ENCODE measurements around the gene TRIM29.
A peak's percentile ranks its signal among the peaks of the same experiment; 100 is the strongest.

Gene TRIM29

GRCh38 chr11:120169981-120170698, 32.2 kb upstream of the TRIM29 start:
- H3K9me3 ChIP-seq (ENCODE audit: insufficient read depth, low read depth, low read length): no peaks in the 10 kb centered on the region; the same call in 1 of the 2 replicates
- H3K36me3 ChIP-seq (ENCODE audit: insufficient read depth, low read depth, low read length): no peaks in the 10 kb centered on the region
- H3K27ac ChIP-seq (ENCODE audit: low read length): no peak overlapping the region
- no peak overlapping the region for H3K9ac ChIP-seq (ENCODE audit: low read depth, low read length)
- H3K4me3 ChIP-seq (ENCODE audit: low read length): no peak overlapping the region
- peaks cover 91% of the 10 kb centered on the region for H3K27me3 ChIP-seq (ENCODE audit: insufficient read depth, low read length)
- H3K4me1 ChIP-seq (ENCODE audit: insufficient read depth, low read length): no peaks in the 10 kb centered on the region; the same call in 1 of the 2 replicates

- no peaks in the 10 kb centered on the region; the same call in 1 of the 2 replicates for H3K9me3 ChIP-seq (ENCODE audit: insufficient read depth, low read depth, low read length)
- H3K9ac ChIP-seq (ENCODE audit: low read depth, low read length): peak overlapping the region; percentile 66
- no peaks in the 10 kb centered on the region; the same call in 1 of the 2 replicates for H3K4me1 ChIP-seq (ENCODE audit: insufficient read depth, low read length)
- H3K36me3 ChIP-seq (ENCODE audit: insufficient read depth, low read depth, low read length): no peaks in the 10 kb centered on the region
- H3K4me3 ChIP-seq (ENCODE audit: low read length): peak overlapping the region; percentile 77
- H3K27ac ChIP-seq (ENCODE audit: low read length): no peak overlapping the region
- H3K27me3 ChIP-seq (ENCODE audit: insufficient read depth, low read length): peaks cover 82% of the 10 kb centered on the region
These were observed 31.2 kb upstream of the TRIM29 start for GRCh38 chr11:120168960-120169681.

DNA sequence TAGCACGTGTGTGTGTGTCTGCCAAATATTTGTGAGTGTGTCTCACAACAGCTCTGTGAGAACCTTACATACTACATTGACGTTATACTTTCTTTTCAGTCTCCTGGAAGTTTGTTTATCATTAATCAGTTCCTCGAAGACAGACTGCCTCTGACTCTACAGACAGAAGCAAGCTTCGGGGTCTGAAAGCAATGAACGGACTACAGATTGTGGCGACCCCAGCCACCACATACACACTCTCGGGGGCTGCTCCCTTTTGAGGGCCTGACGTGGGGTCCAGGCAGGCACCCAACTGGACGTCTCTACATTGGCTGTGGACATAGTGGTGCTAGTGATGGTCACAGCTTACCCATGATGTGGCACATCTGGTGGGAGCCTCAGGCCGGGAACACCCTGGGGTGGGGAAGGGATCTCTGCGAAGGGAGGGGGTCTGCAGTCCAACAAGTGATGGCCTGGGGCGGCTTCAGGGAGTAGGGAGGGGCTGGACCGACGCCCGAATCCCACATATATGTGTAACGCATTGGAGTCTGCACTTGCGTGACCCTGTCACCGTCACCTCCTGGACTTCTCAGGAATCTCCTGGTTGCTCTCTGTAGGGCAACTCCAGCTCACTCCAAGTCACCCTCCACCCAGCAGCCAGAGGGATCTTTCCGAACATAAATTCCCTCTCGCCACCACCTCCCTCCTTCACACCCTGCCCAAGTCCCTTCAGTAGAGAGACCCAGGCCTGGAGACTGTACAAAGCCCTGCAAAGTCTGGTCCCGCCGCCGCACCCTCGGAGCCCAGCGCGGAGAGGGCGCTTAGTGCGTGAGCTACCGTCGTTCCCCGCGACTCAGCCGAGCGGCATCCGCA, 30.4 kb upstream of the TRIM29 start:
- no peak overlapping the region for H3K27ac ChIP-seq (ENCODE audit: low read length)
- H3K4me3 ChIP-seq (ENCODE audit: low read length): peak overlapping the region; percentile 77
- H3K4me1 ChIP-seq (ENCODE audit: insufficient read depth, low read length): no peaks in the 10 kb centered on the region; the same call in 1 of the 2 replicates
- peak overlapping the region; percentile 66 for H3K9ac ChIP-seq (ENCODE audit: low read depth, low read length)
- no peaks in the 10 kb centered on the region; the same call in 1 of the 2 replicates for H3K9me3 ChIP-seq (ENCODE audit: insufficient read depth, low read depth, low read length)
- H3K36me3 ChIP-seq (ENCODE audit: insufficient read depth, low read depth, low read length): no peaks in the 10 kb centered on the region
- peaks cover 74% of the 10 kb centered on the region for H3K27me3 ChIP-seq (ENCODE audit: insufficient read depth, low read length)

DNA sequence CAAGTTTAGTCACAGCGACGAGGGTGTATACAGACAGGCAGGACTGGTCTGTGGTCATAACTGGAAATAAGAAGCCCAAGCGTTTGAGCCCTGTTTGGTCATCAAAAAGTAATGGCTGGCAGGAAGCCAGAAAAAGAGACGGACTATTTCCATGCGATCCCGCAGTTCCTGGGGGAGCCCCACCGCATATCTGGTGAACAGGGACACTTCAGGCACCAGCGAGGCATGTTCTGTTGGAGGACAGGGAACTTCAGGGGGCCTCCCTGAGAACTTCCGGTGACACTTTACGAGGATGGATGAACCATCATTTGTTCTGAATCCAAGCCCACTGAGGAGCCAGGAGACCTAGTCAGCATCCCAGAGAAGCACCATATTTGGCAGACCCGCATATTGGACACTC, 29.7 kb upstream of the TRIM29 start:
- H3K4me3 ChIP-seq (ENCODE audit: low read length): no peak overlapping the region
- H3K9me3 ChIP-seq (ENCODE audit: insufficient read depth, low read depth, low read length): no peaks in the 10 kb centered on the region; the same call in 1 of the 2 replicates
- H3K27ac ChIP-seq (ENCODE audit: low read length): no peak overlapping the region
- H3K4me1 ChIP-seq (ENCODE audit: insufficient read depth, low read length): no peaks in the 10 kb centered on the region; the same call in 1 of the 2 replicates
- H3K27me3 ChIP-seq (ENCODE audit: insufficient read depth, low read length): peaks cover 68% of the 10 kb centered on the region
- H3K9ac ChIP-seq (ENCODE audit: low read depth, low read length): no peak overlapping the region
- no peaks in the 10 kb centered on the region for H3K36me3 ChIP-seq (ENCODE audit: insufficient read depth, low read depth, low read length)

DNA sequence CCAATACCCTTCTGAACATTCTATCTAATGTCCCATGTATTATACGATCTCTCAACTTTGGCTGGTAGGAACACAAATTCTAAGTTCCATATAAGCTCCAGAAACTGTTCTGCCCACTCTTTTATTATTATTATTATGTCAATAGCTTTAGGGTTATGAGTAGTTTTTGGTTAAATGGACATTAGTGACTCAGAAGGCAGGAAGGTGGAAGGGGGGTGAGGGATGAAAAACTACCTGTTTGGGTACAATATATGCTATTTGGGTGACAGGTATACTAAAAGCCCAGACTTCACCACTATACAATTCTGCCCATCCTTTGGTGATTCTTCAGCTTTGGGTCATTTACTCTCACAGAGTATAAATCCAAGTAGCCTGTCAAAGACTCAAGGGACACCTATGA, 22.5 kb upstream of the TRIM29 start:
- Histone ChIP-seq H3K27ac (ENCODE audit: low read length) (no peak overlapping the region), H3K4me1 (ENCODE audit: insufficient read depth, low read length) (no peaks in the 10 kb centered on the region), H3K9me3 (ENCODE audit: insufficient read depth, low read depth, low read length) (peaks cover 8% of the 10 kb centered on the region), H3K4me3 (ENCODE audit: low read length) (no peak overlapping the region), H3K36me3 (ENCODE audit: insufficient read depth, low read depth, low read length) (no peaks in the 10 kb centered on the region), H3K9ac (ENCODE audit: low read depth, low read length) (no peak overlapping the region), H3K27me3 (ENCODE audit: insufficient read depth, low read length) (peaks cover 3% of the 10 kb centered on the region; the same call in 1 of the 2 replicates)

DNA sequence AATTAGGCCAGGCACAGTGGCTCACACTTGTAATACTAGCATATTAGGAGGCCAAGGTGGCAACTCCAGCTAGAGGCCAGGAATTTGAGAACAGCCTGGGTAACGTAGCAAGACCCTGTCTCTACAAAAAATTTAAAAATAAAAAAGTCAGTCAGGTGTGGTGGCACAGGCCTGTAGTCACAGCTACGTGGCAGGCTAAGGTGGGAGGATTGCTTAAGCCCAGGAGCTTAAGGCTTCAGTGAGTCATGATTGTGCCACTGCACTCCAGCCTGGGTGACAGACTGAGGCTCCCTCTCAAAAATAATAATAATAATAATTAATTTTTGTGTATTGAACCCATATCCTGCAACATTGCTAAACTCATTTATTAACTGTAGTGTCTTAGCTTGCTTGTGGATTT, 15.3 kb upstream of the TRIM29 start:
- Histone ChIP-seq H3K4me3 (ENCODE audit: low read length) (no peak overlapping the region), H3K9ac (ENCODE audit: low read depth, low read length) (no peak overlapping the region), H3K9me3 (ENCODE audit: insufficient read depth, low read depth, low read length) (no peaks in the 10 kb centered on the region; the same call in 1 of the 2 replicates), H3K36me3 (ENCODE audit: insufficient read depth, low read depth, low read length) (no peaks in the 10 kb centered on the region), H3K27ac (ENCODE audit: low read length) (no peak overlapping the region), H3K27me3 (ENCODE audit: insufficient read depth, low read length) (peaks cover 3% of the 10 kb centered on the region; the same call in 1 of the 2 replicates), H3K4me1 (ENCODE audit: insufficient read depth, low read length) (no peaks in the 10 kb centered on the region)

DNA sequence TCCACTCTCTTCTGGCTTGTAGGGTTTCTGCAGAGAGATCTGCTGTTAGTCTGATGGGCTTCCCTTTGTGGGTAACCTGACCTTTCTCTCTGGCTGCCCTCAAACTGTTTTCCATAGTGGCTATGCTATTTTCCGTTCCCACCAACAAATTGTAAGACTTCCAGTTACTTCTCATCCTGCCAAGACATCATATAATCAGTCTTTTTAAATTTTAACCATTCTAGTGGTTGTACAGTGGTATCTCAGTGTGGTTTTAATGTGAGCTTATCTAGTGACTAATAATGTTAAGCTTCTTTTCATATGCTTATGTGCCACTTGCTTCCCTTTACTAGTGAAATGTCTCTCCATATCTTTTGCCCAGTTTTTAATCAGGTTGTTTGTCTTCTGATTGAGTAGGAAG, 13.6 kb upstream of the TRIM29 start:
- Histone ChIP-seq H3K4me3 (ENCODE audit: low read length) (no peak overlapping the region), H3K9me3 (ENCODE audit: insufficient read depth, low read depth, low read length) (no peaks in the 10 kb centered on the region; the same call in 1 of the 2 replicates), H3K4me1 (ENCODE audit: insufficient read depth, low read length) (no peaks in the 10 kb centered on the region), H3K9ac (ENCODE audit: low read depth, low read length) (no peak overlapping the region), H3K36me3 (ENCODE audit: insufficient read depth, low read depth, low read length) (no peaks in the 10 kb centered on the region), H3K27me3 (ENCODE audit: insufficient read depth, low read length) (peaks cover 3% of the 10 kb centered on the region; the same call in 1 of the 2 replicates), H3K27ac (ENCODE audit: low read length) (no peak overlapping the region)

DNA sequence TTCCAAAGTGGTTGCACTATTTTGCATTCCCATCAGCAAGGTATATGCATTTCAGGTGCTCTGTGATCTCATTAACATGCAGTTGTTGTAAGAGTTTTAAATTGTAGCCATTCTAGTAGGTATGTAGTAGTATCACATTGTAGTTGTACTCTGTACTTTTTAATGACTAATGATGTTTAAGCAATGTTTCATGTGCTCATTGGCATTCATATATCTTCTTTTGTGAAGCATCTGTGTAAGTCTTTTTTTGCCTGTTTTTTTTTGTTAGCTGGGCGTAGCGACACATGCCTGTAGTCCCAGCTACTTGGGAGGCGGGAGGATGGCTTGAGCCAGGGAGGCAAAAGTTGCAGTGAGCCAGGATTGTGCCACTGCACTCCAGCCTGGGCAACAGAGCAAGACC, 11.3 kb upstream of the TRIM29 start:
- Histone ChIP-seq H3K27me3 (ENCODE audit: insufficient read depth, low read length) (peaks cover 11% of the 10 kb centered on the region), H3K4me3 (ENCODE audit: low read length) (no peak overlapping the region), H3K9me3 (ENCODE audit: insufficient read depth, low read depth, low read length) (no peaks in the 10 kb centered on the region), H3K27ac (ENCODE audit: low read length) (no peak overlapping the region), H3K4me1 (ENCODE audit: insufficient read depth, low read length) (no peaks in the 10 kb centered on the region), H3K36me3 (ENCODE audit: insufficient read depth, low read depth, low read length) (no peaks in the 10 kb centered on the region), H3K9ac (ENCODE audit: low read depth, low read length) (no peak overlapping the region)

- peaks cover 16% of the 10 kb centered on the region for H3K27me3 ChIP-seq (ENCODE audit: insufficient read depth, low read length)
- no peak overlapping the region for H3K27ac ChIP-seq (ENCODE audit: low read length)
- no peak overlapping the region for H3K9ac ChIP-seq (ENCODE audit: low read depth, low read length)
- H3K36me3 ChIP-seq (ENCODE audit: insufficient read depth, low read depth, low read length): no peaks in the 10 kb centered on the region
- H3K4me1 ChIP-seq (ENCODE audit: insufficient read depth, low read length): no peaks in the 10 kb centered on the region
- H3K4me3 ChIP-seq (ENCODE audit: low read length): no peak overlapping the region
- no peaks in the 10 kb centered on the region for H3K9me3 ChIP-seq (ENCODE audit: insufficient read depth, low read depth, low read length)
These were observed 10.0 kb upstream of the TRIM29 start for GRCh38 chr11:120147950-120148270.

GRCh38 chr11:120147094-120147949, 9.4 kb upstream of the TRIM29 start:
- Histone ChIP-seq H3K27ac (ENCODE audit: low read length) (no peak overlapping the region), H3K27me3 (ENCODE audit: insufficient read depth, low read length) (peaks cover 16% of the 10 kb centered on the region), H3K9ac (ENCODE audit: low read depth, low read length) (no peak overlapping the region), H3K4me3 (ENCODE audit: low read length) (no peak overlapping the region), H3K9me3 (ENCODE audit: insufficient read depth, low read depth, low read length) (no peaks in the 10 kb centered on the region), H3K36me3 (ENCODE audit: insufficient read depth, low read depth, low read length) (no peaks in the 10 kb centered on the region), H3K4me1 (ENCODE audit: insufficient read depth, low read length) (no peaks in the 10 kb centered on the region)

Measured in iPS-20b (cell line).